ENCODE results near the gene DENND4C.
"Not testable (repeated sequence)": the region's sequence is repeated elsewhere in the genome, so short reads cannot be mapped to it uniquely, and the experiment has no call there.

Gene DENND4C

GRCh38 chr9:19380826-19381075 lies 150.3 kb downstream of the DENND4C start:
- Histone ChIP-seq H3K36me3 (ENCODE audit: low read depth) (peaks cover 40% of the 10 kb centered on the region), H3K27me3 (ENCODE audit: insufficient read depth, poor library complexity, severe bottlenecking) (no peaks in the 10 kb centered on the region), H3K9me3 (ENCODE audit: severe bottlenecking) (no peaks in the 10 kb centered on the region), H3K4me3 (ENCODE audit: severe bottlenecking) (peak overlapping the region; percentile 69), H3K4me1 (ENCODE audit: insufficient read depth, poor library complexity, severe bottlenecking) (peaks cover 21% of the 10 kb centered on the region), H3K27ac (ENCODE audit: poor library complexity, severe bottlenecking) (peak overlapping the region; percentile 78)
- TF ChIP-seq CTCF (IDR thresholded peaks at IDR 0.05; ENCODE audit: poor library complexity, severe bottlenecking), result no peak
- ATAC-seq (ENCODE audit: low read depth) (no peak), DNase-seq (ENCODE audit: low spot score) (no peak)

DNA sequence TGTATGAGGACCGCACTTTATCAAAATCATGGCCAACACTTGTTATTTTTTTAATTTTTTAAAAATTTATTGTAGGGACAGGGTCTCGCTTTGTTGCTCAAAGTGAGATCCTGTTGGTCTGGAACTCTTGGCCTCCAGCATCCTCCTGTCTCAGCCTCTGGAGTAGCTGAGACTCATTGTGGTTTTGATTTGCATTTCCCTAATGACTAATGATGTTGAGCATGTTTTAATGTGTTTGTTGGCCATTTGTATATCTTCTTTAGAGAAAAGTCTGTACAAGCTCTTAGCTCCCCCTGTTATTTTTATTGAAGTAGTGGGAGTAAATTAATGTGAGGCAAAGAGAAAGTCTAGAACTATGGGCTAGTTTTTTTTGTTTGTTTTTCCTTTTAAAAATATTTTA lies 151.2 kb downstream of the DENND4C start:
- TF ChIP-seq CTCF (IDR thresholded peaks at IDR 0.05; ENCODE audit: poor library complexity, severe bottlenecking), result no peak
- DNase-seq (ENCODE audit: low spot score) (no peak), ATAC-seq (ENCODE audit: low read depth) (no peak)
- H3K9me3 ChIP-seq (ENCODE audit: severe bottlenecking), result no peaks in the 10 kb centered on the region
- H3K27ac ChIP-seq (ENCODE audit: poor library complexity, severe bottlenecking), result no peak overlapping the region
- H3K36me3 ChIP-seq (ENCODE audit: low read depth), result peaks cover 31% of the 10 kb centered on the region
- H3K4me3 ChIP-seq (ENCODE audit: severe bottlenecking), result no peak overlapping the region
- peaks cover 21% of the 10 kb centered on the region for H3K4me1 ChIP-seq (ENCODE audit: insufficient read depth, poor library complexity, severe bottlenecking)
- H3K27me3 ChIP-seq (ENCODE audit: insufficient read depth, poor library complexity, severe bottlenecking), result no peaks in the 10 kb centered on the region

DNA sequence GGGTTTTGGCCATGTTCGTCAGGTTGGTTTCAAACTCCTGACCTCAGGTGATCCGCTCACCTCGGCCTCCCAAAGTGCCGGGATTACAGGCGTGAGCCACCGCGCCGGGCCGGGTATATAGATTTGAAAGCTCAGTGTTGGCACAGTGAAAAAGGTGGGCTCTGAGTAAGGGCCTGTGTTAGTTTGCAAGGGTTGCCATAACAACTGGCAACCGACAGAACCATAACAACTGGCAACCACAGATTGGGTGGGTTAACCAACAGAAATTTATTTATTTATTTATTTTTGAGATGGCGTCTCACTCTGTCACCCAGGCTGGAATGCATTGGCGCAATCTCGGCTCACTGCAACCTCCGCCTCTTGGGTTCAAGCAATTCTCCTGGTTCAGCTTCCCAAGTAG lies 154.7 kb downstream of the DENND4C start:
- H3K9me3 ChIP-seq (ENCODE audit: severe bottlenecking); H3K4me1 ChIP-seq (ENCODE audit: insufficient read depth, poor library complexity, severe bottlenecking); H3K27ac ChIP-seq (ENCODE audit: poor library complexity, severe bottlenecking); DNase-seq (ENCODE audit: low spot score); ATAC-seq (ENCODE audit: low read depth); H3K4me3 ChIP-seq (ENCODE audit: severe bottlenecking); H3K36me3 ChIP-seq (ENCODE audit: low read depth); H3K27me3 ChIP-seq (ENCODE audit: insufficient read depth, poor library complexity, severe bottlenecking): not testable (repeated sequence)

DNA sequence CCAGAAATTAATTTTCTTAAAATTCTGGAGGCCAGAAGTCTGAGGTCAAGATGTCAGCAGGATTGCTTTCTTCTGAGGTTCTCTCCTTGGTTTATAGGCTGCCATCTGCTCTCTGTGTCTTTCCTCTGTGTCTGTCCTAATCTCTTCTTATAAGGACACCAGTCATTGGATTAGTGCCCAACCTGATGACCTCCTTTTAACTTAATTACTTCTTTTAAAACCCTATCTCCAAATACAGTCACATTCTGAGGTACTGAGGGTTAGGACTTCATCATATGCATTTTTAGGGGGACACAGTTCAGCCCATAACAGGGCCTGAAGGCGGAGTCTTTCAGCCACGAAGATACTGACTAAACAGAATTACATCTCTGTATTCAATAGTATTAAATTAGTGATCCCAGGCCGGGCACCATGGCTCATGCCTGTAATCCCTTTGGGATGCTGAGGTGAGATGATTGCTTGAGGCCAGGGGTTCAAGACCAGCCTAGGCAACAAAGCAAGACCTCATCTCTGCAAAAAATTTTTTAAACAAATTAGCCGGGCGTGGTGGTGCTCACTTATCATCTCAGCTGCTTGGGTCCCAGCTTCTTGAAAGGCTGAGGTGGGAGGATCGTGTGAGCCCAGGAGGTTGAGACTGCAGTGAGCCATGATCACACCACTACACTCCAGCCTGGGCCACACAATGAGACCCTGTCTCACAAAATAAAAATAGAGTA lies 155.5 kb downstream of the DENND4C start:
- H3K4me1 ChIP-seq (ENCODE audit: insufficient read depth, poor library complexity, severe bottlenecking), result peaks cover 6% of the 10 kb centered on the region
- H3K9me3 ChIP-seq (ENCODE audit: severe bottlenecking), result no peaks in the 10 kb centered on the region
- no peak for ATAC-seq (ENCODE audit: low read depth)
- no peaks in the 10 kb centered on the region for H3K36me3 ChIP-seq (ENCODE audit: low read depth)
- no peak for DNase-seq (ENCODE audit: low spot score)
- H3K27ac ChIP-seq (ENCODE audit: poor library complexity, severe bottlenecking), result no peak overlapping the region
- no peak for TF ChIP-seq CTCF (IDR thresholded peaks at IDR 0.05; ENCODE audit: poor library complexity, severe bottlenecking)
- H3K4me3 ChIP-seq (ENCODE audit: severe bottlenecking), result no peak overlapping the region
- H3K27me3 ChIP-seq (ENCODE audit: insufficient read depth, poor library complexity, severe bottlenecking), result no peaks in the 10 kb centered on the region

DNA sequence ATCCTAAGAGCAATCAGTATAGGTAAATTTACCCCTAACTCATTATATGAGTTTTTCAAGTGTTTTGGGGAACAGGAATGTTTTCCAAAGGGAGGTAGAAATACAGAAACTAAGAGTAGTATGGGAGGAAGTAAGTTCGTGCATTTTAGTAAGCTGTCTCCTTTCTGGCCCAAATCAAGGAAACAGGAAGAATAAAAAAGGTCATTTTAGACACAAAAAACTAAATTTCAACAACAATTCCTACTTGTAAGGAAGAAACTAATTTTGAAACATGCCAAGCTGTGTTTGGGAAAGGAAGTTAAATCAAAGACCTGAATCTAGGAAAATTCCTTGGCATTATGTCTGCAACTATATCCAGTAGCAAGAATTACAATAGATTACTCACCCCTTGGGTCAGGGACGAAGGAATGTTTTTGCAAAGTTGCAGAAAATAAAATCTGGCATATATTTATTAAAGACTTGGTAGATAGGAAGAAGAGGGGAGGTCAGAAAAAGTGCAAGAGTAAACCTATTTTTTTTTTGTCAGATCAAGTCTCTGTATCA lies 156.1 kb downstream of the DENND4C start:
- Histone ChIP-seq H3K27ac (ENCODE audit: poor library complexity, severe bottlenecking) (no peak overlapping the region), H3K9me3 (ENCODE audit: severe bottlenecking) (no peaks in the 10 kb centered on the region), H3K4me1 (ENCODE audit: insufficient read depth, poor library complexity, severe bottlenecking) (peaks cover under 1% of the 10 kb centered on the region), H3K36me3 (ENCODE audit: low read depth) (no peaks in the 10 kb centered on the region), H3K4me3 (ENCODE audit: severe bottlenecking) (no peak overlapping the region), H3K27me3 (ENCODE audit: insufficient read depth, poor library complexity, severe bottlenecking) (no peaks in the 10 kb centered on the region)
- ATAC-seq (ENCODE audit: low read depth) (no peak), DNase-seq (ENCODE audit: low spot score) (no peak)
- TF ChIP-seq CTCF (IDR thresholded peaks at IDR 0.05; ENCODE audit: poor library complexity, severe bottlenecking), result no peak
